ENCODE data around the gene CACNA2D2.

DNA sequence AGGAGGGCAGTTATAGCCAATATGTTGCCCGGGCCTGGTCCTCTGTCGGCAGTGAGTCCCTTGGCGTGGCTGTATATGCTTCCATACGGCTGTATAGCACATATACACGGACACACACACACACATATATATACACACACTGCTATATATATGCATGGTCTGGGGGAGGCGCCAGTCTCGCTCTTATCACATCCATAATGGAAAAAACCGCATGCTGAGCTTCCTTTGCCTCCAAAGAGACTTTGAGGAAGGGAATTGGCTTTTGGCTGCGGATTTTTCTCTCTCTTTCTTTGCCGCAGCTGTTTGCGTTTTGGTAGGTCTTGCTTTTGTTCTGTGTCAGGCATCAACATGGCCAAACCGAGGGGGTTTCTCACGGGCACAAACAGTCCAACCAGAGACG lies 132.8 kb downstream of the CACNA2D2 start:
- TF ChIP-seq, protein P1, sequence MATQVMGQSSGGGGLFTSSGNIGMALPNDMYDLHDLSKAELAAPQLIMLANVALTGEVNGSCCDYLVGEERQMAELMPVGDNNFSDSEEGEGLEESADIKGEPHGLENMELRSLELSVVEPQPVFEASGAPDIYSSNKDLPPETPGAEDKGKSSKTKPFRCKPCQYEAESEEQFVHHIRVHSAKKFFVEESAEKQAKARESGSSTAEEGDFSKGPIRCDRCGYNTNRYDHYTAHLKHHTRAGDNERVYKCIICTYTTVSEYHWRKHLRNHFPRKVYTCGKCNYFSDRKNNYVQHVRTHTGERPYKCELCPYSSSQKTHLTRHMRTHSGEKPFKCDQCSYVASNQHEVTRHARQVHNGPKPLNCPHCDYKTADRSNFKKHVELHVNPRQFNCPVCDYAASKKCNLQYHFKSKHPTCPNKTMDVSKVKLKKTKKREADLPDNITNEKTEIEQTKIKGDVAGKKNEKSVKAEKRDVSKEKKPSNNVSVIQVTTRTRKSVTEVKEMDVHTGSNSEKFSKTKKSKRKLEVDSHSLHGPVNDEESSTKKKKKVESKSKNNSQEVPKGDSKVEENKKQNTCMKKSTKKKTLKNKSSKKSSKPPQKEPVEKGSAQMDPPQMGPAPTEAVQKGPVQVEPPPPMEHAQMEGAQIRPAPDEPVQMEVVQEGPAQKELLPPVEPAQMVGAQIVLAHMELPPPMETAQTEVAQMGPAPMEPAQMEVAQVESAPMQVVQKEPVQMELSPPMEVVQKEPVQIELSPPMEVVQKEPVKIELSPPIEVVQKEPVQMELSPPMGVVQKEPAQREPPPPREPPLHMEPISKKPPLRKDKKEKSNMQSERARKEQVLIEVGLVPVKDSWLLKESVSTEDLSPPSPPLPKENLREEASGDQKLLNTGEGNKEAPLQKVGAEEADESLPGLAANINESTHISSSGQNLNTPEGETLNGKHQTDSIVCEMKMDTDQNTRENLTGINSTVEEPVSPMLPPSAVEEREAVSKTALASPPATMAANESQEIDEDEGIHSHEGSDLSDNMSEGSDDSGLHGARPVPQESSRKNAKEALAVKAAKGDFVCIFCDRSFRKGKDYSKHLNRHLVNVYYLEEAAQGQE (IDR thresholded peaks at IDR 0.05; ENCODE audit: low read depth, low read length) = no peak
- TF ChIP-seq, protein P2, sequence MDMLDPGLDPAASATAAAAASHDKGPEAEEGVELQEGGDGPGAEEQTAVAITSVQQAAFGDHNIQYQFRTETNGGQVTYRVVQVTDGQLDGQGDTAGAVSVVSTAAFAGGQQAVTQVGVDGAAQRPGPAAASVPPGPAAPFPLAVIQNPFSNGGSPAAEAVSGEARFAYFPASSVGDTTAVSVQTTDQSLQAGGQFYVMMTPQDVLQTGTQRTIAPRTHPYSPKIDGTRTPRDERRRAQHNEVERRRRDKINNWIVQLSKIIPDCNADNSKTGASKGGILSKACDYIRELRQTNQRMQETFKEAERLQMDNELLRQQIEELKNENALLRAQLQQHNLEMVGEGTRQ (IDR thresholded peaks at IDR 0.05; ENCODE audit: borderline replicate concordance, low read depth, low read length) = no peak
- TF ChIP-seq GABPA (IDR thresholded peaks at IDR 0.05; ENCODE audit: low read depth) (no peak), EP300 (IDR thresholded peaks at IDR 0.05; ENCODE audit: borderline replicate concordance in 1 of 2, low read depth in 1 of 2, low read length in 1 of 2) (no peak), FOXJ3 (CRISPR knock-in tag; IDR thresholded peaks at IDR 0.05) (no peak), SIN3A (IDR thresholded peaks at IDR 0.05; ENCODE audit: borderline replicate concordance, low read depth, low read length) (no peak)
- TF ChIP-seq, protein P3, sequence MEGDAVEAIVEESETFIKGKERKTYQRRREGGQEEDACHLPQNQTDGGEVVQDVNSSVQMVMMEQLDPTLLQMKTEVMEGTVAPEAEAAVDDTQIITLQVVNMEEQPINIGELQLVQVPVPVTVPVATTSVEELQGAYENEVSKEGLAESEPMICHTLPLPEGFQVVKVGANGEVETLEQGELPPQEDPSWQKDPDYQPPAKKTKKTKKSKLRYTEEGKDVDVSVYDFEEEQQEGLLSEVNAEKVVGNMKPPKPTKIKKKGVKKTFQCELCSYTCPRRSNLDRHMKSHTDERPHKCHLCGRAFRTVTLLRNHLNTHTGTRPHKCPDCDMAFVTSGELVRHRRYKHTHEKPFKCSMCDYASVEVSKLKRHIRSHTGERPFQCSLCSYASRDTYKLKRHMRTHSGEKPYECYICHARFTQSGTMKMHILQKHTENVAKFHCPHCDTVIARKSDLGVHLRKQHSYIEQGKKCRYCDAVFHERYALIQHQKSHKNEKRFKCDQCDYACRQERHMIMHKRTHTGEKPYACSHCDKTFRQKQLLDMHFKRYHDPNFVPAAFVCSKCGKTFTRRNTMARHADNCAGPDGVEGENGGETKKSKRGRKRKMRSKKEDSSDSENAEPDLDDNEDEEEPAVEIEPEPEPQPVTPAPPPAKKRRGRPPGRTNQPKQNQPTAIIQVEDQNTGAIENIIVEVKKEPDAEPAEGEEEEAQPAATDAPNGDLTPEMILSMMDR (IDR thresholded peaks at IDR 0.05) = peak; percentile 31

Measured in SK-N-SH (cell line).